HG03039 (cell line): ENCODE data around the gene LSM7.

ENCODE experiments used
- ATAC-seq: cut with Tn5 transposase; IDR thresholded peaks from one replicate; pipeline ENCODE4 v1.9.1; 2021; ENCODE audit warnings: mild to moderate bottlenecking, moderate library complexity; ENCODE audit not compliant: unreplicated experiment

LSM7 gene

DNA sequence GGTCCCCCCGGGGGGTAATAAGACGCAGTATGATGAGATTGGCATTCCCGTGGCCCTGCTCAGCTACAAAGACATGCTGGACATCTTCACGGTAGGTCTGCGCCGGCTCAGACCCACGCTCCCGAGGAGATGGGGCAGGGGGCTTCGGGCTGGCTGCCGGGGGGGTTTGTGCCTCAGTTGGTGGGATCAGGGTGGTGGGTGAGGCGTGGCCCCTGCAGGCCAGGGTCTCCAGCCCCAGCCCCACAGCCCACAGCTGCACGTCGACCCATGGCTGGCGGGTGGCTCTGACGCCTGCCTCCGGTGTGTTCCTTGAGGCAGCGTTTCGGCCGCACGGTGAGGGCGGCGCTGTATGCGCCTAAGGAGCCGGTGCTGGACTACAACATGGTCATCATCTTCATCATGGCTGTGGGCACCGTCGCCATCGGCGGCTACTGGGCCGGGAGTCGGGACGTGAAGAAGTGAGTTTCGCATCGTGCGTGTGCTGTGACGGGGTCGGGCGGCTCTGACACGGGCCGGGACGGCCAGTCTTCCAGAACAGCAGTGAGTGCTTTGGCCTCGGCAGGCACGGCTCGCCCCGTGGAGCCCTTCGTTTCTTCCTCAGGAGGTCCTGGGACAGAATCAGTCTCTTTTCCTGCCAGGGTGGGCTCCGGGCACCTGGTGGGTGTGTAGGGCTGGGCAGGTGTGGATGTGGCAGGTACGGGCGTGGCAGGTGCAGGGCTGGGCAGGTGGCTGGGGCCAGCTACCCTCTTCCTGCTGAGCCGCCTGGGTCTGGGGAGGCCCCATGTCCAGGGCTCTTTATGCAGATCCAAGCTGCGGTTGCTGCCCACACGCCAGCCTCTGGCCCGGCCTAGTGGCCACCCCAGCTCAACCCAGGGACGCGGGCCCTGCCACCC lies 10.6 kb upstream of the LSM7 start:
- no peak for ATAC-seq

DNA sequence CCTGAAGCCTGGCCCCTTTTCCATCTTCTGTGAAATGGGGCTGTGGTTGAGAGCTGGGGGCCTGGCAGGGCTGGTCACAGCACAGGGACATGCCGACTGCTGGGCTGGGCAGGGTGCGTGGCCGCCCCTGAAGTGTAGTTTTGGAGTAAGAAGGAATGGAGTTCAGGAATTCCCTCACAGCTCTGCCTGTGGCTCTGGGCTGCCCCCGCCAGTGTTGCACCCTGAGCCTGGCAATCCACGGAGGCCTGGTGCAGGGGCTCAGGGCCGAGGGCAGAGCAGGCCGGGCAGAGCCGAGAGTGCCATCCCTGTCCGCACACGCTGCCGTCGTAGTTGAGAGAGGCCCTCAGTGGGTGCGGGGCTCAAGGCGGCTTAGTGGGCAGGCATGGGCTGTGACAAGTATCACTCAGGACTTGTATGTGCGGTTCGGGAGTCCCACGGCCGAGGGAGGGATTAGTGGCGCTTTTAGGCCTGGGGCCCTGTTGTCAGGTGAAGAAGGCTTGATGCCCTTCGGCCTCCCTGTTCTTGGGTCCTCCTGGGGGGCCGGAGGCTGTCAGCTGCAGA lies 9.7 kb upstream of the LSM7 start:
- no peak for ATAC-seq

DNA sequence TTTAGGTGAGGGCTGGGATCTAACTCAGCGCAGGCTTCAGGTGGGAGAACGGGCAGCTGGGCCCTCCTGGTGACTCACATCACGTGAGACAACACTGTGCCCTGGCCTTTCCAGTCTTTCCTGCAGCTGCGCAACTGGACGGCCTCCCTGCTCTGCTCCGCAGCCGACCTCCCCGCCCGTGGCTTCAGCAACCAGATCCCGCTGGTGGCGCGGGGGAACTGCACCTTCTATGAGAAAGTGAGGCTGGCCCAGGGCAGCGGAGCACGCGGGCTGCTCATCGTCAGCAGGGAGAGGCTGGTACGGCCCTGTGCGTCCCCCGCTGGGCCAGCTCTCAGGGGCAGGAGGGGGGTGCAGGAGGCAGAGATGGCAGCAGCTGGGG lies 8.9 kb upstream of the LSM7 start:
- ATAC-seq: no peak

DNA sequence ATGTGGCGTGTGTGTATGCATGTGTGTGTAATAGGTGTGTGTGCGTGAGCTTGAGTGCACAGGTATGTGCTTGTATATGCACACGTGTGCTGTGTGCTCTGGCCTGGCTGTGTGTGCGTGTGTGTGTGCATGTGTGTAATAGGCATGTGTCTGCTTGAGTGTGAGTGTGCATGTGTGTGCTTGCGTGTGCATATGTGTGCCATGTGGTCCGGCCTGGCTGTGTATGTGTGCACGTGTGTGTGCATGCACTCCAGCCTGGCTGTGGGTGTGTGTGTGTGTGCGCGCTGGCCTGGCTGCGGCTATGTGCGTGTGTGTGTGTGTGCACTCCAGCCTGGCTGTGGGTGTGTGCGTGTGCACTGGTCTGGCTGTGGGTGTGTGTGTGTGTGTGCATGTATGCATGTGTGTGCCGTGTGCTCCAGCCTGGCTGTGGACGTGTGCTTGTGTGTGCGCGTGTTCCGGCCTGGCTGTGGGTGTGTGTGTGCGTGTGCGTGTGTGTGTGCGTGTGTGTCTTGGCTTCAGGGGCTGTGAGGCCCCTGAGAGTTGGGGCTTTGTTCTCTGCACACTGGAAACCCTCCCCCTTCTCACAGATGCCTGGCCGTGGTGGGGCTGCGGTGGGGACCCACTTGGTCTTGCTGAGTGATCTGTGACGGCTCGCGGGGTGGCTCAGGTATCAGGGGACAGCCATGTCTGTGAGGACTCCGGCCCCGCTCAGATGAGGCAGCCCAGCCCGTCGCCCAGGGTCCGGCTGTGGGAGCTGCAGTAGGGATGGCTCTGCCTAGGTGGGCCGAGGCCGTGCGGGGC lies 8.3 kb upstream of the LSM7 start:
- ATAC-seq: no peak

DNA sequence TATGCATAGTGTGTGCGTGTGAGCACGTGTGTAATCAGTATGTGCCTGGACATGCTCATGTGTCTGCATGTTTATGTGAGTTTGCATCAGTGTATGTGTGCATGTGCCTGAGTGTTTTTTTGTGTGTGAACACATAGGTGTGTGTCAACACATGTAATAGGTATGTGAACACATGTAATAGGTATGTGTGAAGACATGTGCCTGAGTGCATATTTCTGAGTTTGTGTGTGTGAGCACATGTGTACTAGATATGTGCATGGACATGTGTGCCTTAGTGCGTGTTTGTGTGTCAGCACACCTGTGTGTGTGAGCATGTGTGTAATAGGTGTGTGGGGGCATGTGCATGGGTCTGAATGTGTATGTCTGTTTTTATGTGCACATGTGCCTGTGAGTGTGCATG lies 7.5 kb upstream of the LSM7 start:
- no peak for ATAC-seq

DNA sequence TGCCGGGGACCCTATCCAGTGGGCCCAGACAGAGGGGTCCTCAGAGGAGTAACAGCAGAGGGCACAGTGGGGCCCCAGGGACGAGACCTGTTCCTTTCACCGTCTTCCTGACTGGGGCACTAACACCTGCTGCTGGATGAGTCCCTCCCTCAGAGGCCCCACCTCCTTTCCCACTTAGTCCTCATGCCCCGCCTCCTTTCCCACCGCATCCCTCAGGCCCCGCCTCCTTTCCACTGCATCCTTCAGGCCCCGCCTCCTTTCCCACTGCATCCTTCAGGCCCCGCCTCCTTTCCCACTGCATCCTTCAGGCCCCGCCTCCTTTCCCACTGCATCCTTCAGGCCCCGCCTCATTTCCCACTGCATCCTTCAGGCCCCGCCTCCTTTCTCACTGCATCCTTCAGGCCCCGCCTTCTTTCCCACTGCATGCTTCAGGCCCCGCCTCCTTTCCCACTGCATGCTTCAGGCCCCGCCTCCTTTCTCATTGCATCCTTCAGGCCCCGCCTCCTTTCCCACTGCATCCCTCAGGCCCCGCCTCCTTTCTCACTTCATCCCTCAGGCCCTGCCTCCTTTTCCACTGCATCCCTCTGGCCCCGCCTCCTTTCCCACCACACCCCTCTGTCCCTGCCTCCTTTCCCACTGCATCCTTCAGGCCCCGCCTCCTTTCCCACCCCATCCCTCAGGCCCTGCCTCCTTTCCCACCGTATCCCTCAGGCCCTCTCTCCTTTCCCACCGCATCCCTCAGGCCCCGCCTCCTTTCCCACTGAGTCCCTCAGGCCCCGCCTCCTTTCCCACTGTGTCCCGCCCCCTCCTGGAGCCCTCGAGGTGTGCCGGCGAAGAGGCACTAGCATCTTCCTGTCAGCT lies 6.8 kb upstream of the LSM7 start:
- no peak for ATAC-seq

DNA sequence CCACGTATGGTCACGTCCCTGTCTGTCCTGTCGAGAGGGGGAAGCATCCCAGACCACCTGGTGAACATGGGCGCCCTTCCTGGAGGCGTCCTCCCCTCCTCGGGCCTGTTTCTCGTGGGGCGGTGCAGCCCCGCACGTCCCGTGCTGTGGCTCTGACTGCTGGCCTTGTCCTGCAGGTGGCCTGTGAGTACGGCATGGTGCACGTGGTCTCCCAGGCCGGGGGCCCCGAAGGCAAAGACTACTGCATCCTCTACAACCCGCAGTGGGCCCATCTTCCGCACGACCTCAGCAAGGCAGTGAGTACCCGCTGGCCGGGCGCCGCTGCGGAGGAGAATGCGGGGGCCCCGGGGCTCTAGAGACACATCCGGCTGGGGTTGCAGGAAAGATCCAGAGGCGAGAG lies 6.0 kb upstream of the LSM7 start:
- ATAC-seq: no peak

DNA sequence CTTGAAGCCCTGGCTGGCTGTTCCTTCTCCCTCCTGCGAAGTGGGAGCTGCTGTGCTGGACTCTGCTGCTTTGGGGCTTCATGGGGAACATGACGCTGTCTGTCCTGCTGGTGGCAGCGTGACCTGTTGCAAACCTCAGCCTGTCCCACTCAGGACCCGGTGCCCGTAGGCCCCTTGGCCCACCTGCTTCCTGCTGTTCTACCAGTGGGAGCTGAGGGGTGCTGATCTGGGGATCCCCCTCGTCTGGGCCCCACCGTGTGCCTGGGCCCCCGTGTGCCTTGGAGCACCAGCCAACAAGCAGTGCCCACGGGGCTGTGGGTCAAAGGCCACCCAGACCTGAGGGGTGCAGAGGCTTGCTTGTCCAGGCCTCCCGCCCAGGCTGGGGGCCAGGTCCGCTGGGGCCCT lies 5.4 kb upstream of the LSM7 start:
- no peak for ATAC-seq

DNA sequence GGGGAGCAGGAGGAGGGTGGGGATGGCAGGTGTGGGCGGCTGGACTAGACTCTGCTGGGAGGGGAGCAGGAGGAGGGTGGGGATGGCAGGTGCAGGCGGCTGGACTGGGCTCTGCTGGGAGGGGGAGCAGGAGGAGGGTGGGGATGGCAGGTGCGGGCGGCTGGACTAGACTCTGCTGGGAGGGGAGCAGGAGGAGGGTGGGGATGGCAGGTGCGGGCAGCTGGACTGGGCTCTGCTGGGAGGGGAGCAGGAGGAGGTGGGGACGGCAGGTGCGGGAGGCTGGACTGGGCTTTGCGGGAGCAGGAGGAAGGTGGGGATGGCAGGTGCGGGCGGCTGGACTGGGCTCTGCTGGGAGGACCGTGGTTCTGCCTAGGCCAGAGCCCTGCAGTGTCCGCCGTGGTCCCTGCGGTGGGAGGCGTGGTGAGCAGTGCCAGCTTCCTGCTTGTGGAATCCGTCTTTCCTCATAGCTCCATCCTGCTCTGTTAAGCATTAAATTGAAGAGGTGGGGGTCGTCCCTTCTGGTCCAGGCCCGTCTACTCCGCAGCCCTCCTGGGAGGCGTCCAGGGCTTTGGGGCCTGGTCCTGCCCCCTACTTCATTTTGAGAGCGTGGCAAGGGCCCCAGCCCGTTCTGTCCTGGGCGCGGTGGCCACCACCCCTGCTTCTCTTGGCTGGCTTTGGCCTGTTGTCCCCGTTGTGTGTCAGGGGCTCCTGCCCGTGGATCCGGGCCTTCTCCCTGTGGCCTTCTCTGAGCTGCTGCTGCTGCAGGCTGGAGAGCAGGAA lies 4.8 kb upstream of the LSM7 start:
- no peak for ATAC-seq

DNA sequence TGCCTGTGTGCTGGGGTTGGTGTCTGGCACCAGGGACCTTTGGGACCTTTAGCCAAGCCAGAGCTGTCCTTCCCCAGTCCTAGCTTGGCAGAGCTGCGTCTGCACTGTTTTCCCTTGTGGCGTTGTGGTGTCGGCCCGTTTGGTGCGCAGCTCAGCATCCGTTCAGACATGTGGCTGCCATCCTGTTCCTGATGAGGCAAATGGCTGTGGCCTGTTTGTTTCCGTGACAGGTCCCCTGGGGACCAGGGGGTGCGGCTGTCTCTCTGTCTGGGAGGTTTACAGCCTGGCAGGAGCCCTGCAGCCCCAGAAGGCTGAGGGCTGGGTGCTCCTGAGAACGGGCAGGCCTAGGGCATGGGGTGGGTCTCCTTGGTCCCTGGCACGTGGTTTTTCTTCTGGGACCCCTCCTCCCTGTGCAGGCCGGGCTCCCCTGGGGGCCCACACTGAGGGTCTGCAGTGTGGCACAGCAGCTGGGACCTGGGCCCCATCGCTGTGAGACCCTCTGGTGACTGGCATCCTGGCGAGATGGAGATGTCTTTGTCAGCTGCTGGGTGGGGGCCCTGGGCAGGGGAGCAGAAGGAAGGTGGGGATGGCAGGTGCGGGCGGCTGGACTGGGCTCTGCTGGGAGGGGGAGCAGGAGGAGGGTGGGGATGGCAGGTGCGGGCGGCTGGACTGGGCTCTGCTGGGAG lies 4.1 kb upstream of the LSM7 start:
- ATAC-seq: no peak

DNA sequence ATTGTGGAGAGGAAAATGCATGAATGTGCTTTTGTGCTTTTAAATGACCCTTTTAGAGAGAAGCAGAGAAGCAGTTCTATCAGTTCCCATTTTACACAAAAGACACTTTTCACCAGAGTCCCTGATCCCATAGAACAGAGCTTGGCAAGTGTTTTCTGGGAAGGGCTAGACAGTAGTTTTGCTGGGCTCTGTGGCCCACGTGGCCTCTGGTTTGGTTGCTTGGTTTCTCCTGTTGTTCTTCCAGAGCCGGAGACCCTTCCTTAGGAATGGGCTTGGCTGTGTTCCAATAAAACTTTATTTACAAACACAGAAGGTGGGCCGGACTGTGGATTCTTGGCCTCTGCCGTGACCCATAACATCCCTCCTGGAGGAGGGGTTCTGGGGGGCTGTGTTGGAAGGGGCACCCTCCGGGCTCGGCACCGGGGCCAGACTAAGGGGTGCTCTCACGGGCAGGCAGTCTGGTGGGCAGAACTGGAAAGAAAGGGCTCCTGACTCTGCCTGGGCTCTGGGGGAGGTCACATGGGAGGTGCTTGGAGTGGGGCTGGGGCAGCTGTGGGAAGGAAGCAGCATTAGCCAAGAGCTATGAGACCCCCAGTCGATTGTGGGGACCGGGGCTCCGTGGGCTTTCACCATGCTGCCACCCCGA lies 3.3 kb upstream of the LSM7 start:
- ATAC-seq: no peak

DNA sequence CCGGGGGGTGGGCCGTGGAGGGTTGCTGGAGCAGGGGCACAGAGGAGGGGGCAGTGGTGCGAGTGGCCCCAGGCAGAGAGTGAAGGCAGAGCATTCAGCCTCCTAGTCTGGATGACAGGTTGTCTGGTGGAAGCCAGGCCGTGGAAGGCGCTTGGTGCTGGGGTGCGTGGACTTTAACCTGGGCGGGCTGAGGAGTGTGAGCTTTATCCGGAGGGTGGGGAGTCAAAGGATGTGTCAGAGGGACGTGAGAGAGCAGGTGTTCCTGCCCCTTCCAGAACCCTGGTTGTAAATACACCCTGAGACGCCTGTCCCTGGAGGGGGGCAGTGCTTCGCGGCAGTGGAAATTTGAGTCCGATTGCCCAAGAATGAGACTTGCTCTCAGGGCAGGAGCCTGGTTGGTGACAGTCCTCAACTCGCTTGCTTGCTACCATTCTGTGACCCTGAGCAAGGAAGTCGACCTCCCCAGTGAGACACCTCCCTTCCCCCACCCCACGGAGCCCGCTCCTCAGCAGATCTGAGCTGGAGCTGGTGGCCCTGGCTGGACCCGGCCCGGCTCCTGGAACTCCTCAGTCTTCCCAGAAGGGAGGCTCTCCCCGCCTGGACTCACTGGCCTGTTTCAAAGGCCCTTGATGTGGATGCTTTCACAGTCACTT lies 2.4 kb upstream of the LSM7 start:
- ATAC-seq: no peak

DNA sequence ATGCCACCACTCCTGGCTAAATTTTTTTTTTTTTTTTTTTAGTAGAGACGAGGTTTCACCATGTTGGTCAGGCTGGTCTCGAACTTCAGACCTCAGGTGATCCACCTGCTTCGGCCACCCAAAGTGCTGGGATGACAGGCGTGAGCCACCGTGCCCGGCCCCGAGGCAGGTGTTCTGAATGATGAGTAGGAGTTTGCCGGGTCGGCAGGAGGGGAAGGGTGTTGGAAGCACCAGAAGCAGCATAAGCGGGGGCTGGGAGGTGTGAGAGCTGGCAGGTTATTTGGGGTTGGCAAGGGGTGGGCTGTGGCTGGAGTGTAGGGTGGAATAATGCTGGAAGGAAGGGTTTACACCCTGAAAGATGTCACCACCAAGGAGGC lies 1.9 kb upstream of the LSM7 start:
- no peak for ATAC-seq

DNA sequence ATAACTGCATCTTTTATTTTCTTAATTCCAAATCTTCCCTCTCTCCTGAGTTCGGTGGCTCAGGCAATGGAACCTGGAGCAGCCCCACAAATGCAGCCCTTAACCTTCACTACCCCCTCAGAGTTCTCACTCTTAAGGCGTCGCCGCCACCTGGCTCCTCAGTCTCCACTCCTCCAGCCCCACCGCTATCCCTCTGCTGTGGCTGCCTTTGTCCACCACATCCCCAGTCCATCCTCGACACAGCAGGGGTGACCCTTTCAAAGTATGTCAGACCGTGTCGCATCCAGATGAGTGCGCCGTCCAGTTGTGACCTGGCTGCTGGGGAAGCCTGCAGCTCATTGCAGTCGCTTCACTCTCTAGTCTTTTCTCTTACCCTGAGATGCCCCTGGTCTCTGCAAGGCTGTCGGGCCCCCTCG lies 1.1 kb upstream of the LSM7 start:
- no peak for ATAC-seq

DNA sequence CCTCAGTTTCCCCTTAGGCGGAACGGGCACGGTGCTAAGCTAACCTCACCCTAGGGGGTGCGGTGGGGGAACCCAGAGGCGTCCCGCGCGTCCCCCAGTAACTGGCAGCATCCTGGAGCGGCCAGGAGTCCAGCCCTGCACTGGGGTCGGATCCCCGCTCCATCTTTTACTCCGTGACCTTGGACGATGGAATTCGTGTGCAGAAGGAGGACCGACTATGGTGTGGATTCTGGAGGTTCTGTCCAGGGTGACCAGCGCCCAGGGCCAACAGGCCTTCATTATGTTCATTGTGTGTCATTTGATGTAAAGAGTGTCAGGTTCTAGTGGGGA lies 728 bp upstream of the LSM7 start:
- ATAC-seq: peak; percentile 4

DNA sequence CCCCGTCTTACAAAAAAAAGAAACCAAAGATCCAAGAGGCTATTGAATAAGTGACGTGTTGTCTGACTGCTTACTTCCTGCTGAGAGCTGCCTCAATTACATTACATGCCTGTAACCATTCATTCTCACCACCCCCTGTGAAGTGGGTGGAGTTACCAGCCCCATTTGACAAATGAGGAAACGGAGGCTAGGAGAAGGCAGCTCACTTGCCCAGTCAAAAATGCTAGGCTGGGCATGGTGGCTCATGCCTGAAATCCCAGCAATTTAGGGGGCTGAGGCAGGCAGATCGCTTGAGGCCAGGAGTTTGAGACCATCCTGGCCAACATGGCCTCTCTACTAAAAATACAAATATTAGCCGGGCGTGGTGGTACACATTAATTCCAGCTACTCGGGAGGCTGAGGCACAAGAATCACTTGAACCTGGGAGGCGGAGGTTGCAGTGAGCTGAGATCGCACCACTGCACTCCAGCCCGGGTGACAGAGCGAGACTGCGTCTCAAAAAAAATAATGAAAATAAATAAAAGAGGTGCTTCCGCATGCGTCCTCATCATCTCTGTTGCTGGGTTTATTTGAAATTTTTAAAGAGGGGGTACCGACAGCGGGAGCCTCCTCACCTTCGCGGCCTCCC lies 499 bp downstream of the LSM7 start:
- no peak for ATAC-seq

DNA sequence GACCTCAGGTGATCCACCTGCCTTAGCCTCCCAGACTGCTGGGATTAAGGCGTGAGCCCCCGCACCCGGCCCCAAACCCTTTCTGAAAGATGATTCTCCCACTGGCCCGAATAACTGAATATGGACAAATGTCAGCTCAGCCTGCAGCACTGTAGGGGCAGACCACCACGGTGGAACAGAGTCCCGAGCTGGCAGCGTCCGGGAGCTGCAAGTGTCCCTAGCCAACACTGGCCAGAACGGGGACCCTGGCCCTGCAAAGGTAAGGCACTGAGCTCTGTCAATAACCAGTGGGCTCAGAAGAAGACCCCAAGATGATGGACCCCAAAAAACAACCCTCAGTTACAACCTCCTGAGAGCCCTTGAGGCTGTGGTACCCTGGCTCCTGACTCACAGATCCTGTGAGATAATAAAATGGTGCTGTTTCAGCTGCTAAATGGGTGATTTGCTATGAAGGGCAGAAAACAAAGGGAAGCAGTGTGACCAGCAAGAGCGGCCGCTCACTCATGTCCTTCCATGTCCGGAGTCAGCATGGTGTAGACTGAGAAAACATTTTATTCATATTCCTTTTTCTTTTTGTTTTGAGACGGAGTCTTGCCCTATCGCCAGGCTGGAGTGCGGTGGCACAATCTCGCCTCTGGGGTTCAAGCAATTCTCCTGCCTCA lies 1.6 kb downstream of the LSM7 start:
- ATAC-seq: no peak
